ENCODE results near the gene DTX1. TPM values are rescaled to one million over a fixed set of nuclear protein-coding genes. Genes with fewer than 3 reads are reported as not detected.

Gene DTX1
- total and polyA plus RNA-seq, 2 donors (not counting 1 experiment from before 2014, with no cell fraction given): 47.0 to 49.5 TPM

DNA sequence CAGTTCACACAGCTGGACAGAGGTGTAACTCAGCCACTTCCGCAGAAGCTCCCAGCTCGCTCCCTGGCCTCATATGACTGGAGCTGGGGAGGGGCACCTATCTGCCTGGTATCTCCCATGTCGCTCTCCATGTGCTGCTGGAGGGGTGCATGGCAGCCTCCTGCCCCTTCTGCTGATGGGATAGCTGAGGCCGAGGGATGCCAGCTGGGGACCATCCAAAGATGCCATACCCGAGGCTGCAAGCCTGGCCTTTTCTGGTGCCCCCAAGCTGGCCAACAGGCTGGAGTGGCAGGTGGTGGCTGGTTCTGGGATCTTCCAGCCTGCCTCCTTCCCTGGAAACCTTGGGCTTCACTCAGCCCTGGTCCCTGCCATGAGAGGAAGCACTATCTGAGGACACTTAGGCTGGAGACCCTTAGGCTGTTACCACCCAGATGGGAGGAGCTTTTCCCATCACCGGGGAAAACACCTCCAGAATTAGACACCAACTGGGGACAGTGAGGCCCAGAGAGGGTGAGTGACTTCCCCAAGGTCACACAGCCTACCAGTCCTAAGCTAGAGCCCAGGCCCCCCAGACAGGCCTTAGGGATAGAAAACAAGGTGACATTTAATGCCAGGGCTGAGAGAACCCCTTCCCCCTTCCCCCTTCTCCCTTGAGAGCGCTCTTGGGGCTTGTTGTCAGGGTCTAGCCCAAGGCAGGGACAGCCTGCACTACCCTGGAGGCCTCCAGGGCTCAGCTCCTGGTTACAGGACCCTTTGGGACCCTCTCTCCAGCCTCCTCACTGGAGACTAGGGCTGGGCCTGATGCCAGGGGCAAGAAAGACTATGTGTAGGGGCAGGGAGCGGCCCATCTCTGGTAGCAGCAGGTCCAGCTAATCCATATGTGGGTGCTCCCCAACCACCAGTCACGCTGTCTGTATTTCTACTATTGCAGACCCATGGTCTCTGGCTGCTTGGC is 7.1 kb downstream of the DTX1 start:
- ATAC-seq (ENCODE audit: low read depth): no peak
- Histone ChIP-seq H3K9me3 (ENCODE audit: control extremely low read depth in 1 of 3, control insufficient read depth in 2 of 3, insufficient read depth in 1 of 3, low read length in 2 of 3) (no peaks in the 10 kb centered on the region), H4K20me1 (ENCODE audit: control insufficient read depth, insufficient read depth, low read length, poor library complexity, severe bottlenecking) (peaks cover 44% of the 10 kb centered on the region), H3K36me3 (replicated peaks in 1 of 2; ENCODE audit: control extremely low read depth in 1 of 2, control insufficient read depth in 1 of 2, extremely low read depth in 1 of 2, insufficient read depth in 2 of 2, low read length in 1 of 2) (peaks cover 1 to 7% of the 10 kb centered on the region in 2 experiments), H3K79me2 (ENCODE audit: control insufficient read depth, insufficient read depth, low read length) (peaks cover 98% of the 10 kb centered on the region), H3K9ac (ENCODE audit: low read length) (no peak overlapping the region), H3K27me3 (replicated peaks in 1 of 4; ENCODE audit: control extremely low read depth in 1 of 4, control insufficient read depth in 3 of 4, insufficient read depth in 4 of 4, low read length in 3 of 4) (no peaks in the 10 kb centered on the region), H2AFZ (ENCODE audit: insufficient read depth, low read depth, low read length, poor library complexity, severe bottlenecking) (no peak overlapping the region), H3K27ac (ENCODE audit: low read length in 2 of 2) (peak overlapping the region in 1 of 2 donors; percentile 84), H3K4me1 (ENCODE audit: control insufficient read depth in 2 of 2, insufficient read depth in 2 of 2, low read length in 2 of 2) (peaks cover 99% of the 10 kb centered on the region in 2 donors), H3K4me3 (ENCODE audit: control extremely low read depth in 1 of 5, extremely low read depth in 1 of 5, insufficient read depth in 1 of 5, low read depth in 2 of 5, low read length in 4 of 5) (no peak overlapping the region), H3K4me2 (replicated peaks; ENCODE audit: low read depth, low read length, poor library complexity, severe bottlenecking) (peak overlapping the region; percentile 90)
- Mint-ChIP-seq H3K27me3 (no peaks in the 10 kb centered on the region), H3K4me1 (peaks cover 63% of the 10 kb centered on the region), H3K27ac (peak overlapping the region; percentile 46), H3K4me3 (no peak overlapping the region), H3K9me3 (ENCODE audit: insufficient read depth) (no peaks in the 10 kb centered on the region)
- no peak for DNase-seq
- no peak for TF ChIP-seq CTCF (IDR thresholded peaks at IDR 0.05)
- TF ChIP-seq EZH2 (IDR thresholded peaks at IDR 0.05; ENCODE audit: borderline replicate concordance, insufficient read depth, low read depth, low read length, poor library complexity, severe bottlenecking): no peak
- 85% methylated on average over 9 of the region's 9 CpGs for WGBS (ENCODE audit: insufficient coverage)
- CTCF ChIA-PET: interaction anchor here (0.8 to 6.6 kb wide), 9 partner anchors 10 to 70 kb away, joined by 3 to 72 read pairs (median 11); no protein-coding TSS in a partner anchor
- intact Hi-C loops (cut with micrococcal nuclease): no loop called here
- POLR2A ChIA-PET: interaction anchor here (0.6 to 1.4 kb wide), 3 partner anchors 11 to 163 kb away, joined by 4 to 6 read pairs (median 5); no protein-coding TSS in a partner anchor
